Central memory CD4-positive, alpha-beta T cell (primary cell): ENCODE measurements around the gene SLC35F1.
A peak's percentile ranks its signal among the peaks of the same experiment; 100 is the strongest.
"Not testable (repeated sequence)": the region's sequence is repeated elsewhere in the genome, so short reads cannot be mapped to it uniquely, and the experiment has no call there.

Source experiments
- DNase-seq: peaks from one replicate; pipeline ENCODE4 v3.0.0; 2022

Gene SLC35F1

DNA sequence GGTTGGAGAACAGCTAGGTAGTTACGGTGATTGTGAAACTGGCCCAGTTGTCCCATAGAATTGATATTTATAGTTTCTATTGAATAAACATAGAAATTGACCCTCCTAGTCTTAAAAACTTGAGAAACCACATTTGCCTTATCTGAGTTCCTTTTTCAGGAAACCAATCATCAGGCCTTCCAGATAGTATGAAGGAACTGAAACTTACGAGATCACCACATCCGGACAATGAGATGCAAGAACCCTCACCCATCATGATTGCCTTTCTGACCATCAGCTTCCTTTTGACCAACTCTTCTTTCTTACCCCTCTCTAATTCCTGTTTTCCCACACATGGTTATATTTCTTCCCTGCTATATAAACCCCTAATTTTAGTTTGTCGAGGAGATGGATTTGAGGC lies 21.8 kb downstream of the SLC35F1 start:
- no peak for DNase-seq

DNA sequence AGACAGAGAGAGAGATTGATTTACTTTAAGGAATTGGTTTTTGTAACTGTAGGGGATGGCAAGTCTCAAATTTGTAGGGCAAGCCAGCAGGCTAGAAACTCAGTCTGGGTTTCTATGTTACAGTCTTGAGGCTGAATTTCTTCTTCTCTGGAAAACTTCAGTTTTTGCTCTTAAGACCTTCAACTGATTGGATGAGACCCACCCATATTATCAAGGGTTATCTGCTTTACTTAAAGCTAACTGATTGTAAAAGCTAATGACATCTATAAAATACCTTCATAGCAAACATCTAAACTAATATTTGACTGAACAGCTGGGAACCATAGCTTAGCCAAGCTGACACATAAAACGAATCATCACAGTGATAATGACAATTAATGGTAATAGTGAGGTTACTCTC lies 22.4 kb downstream of the SLC35F1 start:
- DNase-seq = no peak

DNA sequence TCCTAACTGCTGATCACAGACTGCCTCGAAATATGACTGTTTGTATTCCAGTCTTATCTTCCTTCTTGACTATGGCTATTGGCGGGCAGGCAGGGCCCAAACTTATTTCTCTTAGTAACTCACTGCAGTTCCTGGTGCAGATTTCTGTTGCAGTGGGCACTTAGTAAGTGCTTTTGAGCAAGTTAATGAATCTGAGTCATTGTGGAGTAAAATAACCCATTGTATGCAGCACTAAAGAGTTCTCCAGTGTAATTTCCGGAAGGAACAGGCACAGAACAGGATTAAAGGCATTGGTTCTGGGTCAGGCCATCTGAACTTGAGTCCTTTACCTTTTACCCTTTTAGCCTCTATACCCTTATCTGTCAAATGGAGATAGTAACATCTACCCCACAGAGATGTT lies 23.6 kb downstream of the SLC35F1 start:
- no peak for DNase-seq

DNA sequence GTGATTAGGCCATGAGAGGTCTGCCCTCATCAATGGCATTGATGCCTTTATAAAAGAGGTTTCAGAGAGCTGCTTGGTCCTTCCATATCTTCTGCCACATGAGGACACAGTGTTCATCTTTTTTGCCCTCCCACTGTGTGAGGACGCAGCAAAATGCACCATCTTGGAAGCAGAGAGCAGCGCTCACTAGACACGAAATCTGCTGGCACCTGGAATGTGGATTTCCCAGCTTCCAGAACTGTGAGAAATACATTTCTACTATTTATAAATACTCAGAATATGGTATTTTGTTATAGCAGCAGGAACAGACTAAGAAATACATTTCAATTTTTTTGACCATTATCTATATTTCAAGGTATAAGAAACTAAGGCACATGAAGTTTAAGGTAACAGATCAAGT lies 24.9 kb downstream of the SLC35F1 start:
- DNase-seq = no peak

DNA sequence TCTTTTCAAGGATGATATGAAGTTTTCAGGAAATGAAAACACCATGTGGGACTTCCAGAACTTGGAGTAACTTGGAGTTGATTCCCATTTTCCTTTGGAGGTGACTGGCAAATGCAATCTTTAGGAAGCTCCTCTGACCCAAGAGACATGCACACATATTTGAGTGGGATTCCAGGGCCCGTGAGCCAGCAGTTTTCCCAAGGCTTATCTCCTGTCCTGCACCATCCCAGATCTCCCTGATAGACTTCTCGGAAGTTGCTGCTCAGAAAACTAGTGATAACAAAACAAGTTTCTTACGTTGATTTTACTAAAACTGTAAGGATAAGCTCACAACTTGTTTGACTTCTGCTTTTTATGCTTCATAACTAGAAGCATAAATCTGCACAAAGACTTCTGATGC lies 25.6 kb downstream of the SLC35F1 start:
- no peak for DNase-seq

DNA sequence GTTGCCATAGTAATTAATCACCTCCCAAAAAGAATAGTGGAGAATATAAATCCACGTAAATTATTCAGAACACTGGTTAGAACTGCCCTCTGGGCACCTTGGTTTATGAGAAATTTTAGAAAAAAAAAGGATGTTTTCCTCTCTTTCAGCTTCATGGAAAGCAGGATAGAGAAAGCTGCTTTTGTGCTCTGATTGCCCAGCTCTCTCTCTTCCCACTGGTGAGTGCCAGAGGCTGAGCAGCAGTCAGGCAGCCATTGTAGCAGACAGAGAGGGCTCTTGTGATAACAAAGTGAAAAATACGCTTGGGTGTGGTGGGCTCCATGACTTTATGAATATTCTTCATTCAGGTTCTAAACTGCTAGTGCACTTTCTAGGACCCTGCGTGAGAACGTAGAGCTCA lies 26.4 kb downstream of the SLC35F1 start:
- no peak for DNase-seq

DNA sequence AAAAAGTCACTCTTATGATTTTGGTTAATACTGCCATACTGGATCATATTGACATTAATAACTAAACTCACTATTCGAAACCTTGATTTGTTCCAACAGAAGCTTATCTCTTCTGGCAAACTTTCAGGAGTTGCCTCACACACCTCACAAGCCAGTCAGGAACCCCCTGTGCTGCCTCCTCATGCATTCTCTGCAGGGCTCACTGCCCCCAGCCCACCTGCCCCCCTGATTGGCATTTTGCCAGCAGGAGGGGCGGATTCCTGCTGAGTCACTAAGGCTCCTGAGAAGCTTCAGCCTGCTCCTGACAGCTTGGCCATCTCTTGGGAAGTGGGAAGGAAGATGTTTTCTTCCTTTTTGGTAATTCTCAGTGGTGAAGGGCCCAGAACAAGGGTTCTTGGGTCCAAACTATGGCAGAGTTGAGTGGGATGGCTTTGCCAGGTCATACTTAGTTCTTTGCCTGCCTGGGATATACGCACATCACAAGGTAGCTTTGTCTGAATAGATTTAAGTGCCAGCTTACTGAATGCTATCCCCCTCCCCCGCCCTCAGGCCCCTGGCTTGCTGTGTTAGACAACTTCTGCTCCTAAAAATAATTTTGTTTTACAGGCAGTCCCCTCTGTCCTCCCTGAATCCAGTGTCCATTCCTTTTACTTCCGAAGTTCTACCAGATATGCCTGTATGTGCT lies 31.4 kb downstream of the SLC35F1 start:
- DNase-seq = no peak

DNA sequence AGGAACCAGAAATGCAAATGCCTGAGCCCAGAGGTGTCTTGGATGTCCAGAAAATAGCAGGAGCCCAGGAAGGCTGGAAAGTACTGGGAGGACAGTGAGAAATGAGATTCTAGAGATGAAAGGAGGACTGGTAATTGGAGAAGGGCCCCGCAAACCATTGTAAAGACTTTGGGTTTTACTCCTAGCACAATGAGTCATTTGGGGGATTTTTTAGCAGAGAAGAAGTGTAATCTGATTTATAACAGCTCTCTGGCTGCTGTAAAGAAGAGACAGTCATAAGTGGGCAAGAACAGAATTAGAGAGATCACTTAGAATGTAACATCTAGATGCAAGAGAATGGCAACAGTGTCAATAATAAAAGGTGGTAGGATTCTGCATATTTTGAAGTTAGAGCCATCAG lies 40.2 kb downstream of the SLC35F1 start:
- no peak for DNase-seq

DNA sequence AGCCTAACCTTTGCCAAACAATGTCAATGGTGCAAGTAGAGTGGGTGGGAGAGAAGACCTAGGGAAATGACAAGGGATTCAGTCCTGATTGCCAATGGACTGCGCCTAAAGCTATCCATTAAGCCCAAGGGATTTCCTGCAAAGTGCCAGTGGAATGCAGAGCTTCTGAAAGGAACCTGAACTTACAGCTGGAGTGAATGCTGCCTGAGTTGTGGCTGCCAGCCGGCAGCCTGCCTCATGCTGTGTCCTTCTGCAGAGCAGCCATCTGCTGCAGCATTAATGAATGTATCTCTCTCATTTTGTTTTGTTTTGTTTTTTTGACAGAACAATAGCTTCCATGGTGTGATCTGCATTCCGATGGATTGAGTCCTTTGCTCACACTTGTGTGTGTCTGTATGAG lies 44.7 kb downstream of the SLC35F1 start:
- no peak for DNase-seq

DNA sequence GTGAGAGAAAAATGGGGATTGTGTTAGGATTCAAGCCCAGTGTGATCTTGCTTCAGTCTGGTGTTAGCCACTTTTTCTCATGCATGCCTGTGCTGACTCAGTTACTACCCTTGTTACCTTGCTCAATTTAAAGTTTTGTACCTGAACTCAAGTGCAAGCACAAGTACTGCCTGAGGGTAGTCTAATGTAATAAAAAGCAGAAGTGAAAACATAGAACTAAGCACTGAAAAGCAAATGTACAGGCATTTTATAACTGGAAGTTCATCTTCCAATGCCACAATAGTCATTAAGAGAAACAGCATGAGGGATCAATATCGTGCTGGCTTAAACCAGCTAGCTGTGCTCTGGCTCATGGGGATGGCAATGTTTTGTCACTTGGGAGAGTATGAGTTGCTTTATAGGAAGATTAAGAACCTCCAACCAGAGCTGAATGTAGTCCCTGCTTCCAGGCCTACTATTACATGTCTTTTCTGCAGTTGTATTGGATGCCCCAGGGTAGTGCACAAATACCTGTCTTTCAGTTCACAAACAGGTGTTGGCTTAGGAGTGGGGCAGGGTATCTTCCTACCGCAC lies 48.7 kb downstream of the SLC35F1 start:
- no peak for DNase-seq

DNA sequence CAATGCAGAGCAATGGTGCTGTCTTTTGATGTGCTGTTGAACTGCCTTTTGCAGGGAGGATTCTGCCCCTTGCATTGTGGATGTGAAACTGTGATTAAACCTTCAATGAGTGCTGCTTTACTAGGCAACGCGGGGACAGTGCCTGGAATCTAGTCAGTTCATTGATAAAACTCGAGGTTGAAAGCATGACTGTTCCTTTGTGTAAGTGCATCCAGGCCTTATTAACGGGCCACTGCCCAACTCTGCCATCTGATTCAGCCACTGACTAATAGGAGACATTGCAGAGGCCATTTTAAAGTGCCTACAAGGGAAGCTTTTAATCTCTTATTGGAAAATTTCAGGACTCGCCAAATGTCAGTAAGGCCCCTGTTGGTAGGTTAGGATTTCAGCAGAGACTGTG lies 49.3 kb downstream of the SLC35F1 start:
- no peak for DNase-seq

DNA sequence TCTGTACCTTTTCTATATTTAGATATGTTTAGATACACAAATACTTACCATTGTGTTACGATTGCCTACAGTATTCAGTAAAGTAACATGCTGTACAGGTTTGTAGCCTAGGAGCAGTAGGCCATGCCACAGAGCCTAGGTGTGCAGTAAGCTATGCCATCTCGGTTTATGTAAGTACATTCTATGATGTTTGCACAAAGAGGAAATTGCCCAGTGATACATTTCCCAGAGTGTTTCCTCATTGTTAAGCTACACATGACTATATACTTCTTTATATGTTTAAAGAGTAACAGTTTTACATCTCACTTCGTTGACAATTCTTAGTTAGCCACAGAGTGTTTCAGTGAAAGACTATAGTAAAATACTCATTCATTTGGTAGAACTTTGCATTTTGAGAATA lies 51.5 kb downstream of the SLC35F1 start:
- DNase-seq = no peak

DNA sequence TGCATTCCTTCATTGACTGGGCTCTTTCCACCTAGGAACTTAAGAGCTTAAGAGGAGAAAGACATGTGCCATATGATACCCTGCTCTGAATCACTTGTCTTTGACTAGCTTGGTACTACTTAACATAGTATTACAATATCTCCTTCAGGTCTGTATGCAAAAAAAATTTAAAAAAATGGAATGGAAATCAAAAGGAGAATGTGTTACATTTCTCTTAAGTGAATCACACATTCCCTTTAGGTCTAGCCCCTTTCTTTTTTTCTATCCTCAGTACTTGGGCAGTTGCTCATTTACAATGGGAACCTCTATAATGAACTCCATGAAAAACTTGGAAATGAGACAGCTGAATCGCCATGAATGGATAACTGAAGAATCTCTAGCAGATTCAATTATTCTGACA lies 53.8 kb downstream of the SLC35F1 start:
- no peak for DNase-seq

DNA sequence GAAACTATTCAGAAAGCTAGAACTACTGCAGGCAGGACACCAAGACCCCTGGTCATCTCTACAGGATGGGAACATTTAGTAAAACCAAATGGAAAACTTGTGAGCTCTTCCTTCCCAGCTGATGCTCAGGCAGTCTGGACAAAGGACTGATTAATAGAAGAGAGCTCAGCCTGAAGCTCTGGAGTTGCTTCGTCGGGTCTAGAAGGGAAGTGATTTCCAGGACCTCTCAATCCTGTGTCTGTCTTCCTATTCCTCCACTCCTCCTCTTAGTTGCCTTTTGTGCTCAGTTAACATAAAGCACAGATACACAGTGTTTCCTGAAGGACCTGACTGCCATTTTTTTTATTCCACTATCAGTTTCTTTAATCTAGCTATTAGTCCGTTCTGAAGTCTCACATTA lies 54.2 kb downstream of the SLC35F1 start:
- no peak for DNase-seq

DNA sequence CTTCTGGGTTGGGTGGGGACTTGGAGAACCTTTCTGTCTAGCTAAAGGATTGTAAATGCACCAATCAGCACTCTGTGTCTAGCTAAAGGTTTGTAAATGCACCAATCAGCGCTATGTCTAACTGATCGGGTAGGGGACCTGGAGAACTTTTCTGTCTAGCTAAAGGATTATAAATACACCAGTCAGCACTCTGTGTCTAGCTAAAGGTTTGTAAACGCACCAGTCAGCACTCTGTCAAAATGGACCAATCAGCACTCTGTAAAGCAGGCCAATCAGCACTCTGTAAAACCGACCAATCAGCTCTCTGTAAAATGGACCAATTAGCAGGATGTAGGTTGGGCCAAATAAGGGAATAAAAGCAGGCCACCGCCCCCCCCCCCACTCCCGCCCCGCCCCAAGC lies 58.7 kb downstream of the SLC35F1 start:
- DNase-seq = not testable (repeated sequence)

DNA sequence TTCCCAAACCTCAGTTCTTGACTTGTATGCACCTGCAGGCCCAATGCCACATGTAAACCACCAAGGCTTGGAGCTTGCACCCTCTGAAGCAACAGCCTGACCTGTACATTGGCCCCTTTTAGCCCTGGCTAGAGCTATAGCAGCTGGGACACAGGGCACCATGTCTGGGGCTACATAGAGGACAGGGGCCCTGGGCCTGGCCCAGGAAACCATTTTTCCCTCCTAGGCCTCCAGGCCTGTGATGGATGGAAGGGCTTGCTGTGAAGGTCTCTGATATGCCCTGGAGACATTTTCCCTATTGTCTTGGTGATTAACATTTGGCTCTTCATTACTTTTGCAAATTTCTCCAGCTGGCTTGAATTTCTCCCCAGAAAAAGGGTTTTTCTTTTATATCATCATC lies 64.6 kb downstream of the SLC35F1 start:
- DNase-seq = no peak

DNA sequence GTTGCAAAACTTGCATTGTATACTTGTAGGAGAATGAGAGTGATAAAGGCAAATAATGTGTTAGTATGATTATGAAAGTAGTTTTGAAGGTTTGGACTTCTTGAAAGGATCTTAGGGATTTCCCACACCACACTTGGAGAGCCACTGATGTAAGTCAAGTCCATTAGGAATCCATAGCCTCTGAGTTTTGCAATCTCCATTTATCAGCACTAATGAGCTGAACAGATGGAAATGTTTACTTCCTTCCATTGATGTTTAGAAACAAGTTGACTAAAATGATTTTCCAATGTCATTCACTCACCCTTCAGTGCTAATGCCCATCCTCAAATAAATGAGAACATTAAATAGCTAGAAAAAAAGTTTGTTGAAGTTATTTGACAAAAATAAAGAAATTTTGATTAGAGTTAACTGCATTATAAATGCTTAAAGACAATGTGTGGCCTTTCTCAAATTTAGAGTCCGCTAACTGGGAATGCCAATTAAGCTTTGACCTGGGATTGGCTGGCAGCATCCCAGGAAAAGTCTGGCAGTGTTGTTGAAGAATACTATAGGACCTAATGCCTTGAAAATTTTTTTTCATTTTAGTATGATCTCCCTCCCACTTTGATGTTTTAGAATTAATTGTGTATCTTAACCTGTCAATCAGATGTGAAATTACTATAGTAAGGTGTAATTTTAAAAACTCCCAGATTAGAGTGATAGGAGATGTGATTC lies 68.0 kb downstream of the SLC35F1 start:
- DNase-seq = no peak

DNA sequence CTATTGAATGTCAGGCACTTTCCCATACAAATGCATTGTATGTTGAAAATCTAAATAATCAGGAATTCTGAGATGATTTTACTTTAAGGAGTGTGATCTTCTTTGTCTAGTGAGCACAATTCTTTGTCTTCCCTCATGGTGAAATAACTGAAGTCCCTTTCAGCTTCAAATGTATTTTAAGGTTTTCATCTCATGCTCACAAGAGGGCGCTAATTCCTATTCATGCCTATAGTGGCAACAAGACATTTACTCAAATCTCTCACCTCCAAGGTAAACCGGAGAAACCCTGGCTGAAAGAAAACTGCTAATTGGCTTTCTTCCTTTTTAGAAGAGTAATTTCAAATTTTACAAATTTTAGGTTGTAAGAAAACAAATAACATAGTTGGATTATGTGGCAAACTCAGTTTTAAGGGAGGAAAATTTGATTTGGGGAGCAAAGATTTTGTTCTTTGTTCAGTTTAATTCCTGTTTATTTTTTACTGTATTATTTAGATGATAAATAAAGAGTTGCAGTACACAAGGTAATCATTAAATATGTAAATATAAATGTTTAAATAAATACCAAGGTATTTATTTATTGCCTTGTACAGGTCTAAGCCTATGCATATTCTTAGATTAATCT lies 69.1 kb downstream of the SLC35F1 start:
- DNase-seq = peak; percentile 9

DNA sequence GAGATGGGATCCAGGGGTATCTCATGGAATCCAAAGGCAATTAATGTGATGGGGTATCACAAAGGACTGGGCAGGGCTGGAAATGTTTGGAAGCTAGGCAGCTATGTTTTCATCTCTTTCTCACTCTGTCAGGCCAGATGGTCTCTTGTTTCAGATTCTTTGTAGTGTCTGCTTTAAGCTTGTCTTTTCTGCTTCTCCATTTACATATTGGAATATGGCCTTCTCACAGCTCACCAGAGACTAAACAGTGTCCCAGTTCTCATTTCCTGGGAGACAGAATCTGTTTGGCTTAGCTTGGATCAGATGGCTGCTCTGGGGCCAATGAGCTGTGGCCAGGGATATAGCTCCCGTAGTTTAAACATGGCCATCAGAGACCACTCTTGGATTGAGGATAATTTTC lies 78.9 kb downstream of the SLC35F1 start:
- DNase-seq = no peak

DNA sequence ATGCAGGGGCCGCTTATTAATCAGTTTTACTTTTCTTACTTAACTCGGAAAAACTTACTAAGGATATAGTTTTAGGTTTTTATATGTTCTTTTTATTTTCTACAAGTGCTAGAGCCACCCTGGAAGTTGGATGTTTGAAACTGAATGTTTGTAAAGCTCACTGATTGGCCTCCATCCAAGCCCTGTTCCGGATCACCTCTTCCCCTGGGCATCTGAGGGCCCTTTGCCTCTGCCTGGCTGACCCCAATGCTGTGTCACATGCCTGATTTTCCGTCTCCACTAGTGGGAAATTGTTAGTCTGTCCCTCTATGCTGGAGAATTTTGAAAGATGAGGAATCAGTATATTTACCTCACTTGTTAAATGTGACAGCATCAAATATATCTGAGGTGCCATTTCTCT lies 79.3 kb downstream of the SLC35F1 start:
- no peak for DNase-seq

DNA sequence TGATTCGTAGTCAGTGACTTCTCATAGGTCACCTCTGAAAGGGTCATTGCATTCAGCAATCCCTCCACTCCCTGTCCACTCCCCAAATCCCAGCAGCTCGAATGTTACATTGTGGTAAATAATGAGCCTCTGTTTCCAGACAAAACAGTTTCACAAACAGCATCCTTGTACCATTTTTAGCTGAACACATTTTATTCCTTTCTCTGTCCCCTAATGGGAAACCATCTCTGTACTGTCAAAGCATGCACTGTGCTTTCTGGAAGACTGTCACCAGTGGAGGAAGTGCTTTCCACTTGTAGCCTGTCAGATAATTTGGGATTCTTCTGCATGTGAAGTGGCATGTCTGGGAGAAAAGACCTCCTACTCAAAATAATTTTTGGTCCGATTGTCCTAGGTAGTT lies 82.0 kb downstream of the SLC35F1 start:
- DNase-seq = no peak

DNA sequence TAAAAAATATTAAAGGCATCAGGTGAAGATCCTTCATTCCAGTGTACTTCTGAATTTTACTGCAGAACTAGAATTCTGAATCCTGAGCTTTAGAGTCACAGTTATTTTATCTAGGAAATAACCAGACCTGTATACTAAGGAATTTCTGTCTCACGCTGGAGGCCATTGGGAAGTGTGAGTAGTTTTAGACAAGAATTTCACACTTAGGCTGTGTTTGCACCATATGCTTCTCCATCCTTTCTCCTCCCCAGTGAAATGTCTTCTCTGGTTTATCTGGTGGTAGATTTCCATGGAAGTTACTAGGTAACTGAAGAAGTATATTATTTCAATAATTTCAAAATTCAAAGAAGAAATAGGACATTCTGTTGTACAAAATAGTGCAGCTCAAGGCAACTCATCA lies 83.1 kb downstream of the SLC35F1 start:
- DNase-seq = no peak

DNA sequence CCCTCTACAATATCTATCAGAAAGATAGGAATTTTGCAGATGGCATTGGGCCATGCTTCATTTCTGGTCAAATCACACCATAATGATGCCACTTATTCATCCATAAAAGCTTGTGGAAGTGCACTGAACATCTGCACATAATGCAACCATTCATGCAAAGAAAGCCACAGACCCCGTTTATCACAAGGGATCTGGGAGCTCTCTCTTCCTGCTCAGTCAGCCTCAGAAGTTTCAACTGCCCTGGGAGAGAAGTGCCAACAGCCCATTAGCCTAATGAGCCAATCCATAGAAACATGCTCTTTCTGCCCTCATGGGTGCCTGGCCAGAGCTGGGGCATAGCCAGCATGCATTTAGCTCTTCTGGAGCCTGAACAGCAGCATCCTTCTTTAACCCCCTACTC lies 85.8 kb downstream of the SLC35F1 start:
- no peak for DNase-seq

DNA sequence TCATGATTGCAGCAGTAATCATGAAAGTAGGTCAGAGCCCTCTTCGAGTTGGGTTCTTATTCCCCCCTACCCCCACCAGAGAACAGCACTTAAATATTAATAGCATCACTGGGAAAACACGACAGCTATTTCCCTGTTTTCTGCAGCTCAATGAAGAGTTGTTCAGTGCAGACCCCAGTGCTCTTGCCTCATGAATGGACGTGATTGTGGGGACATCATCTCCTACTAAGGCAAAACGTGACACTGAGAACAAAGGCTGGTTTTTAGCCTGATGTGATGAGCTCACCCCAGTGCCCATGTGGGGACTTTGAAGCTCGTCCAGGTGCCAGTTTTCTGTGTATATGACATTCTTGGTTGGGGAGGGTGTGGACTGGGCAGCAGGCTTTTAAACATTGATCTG lies 105.9 kb downstream of the SLC35F1 start:
- DNase-seq = no peak
